GM18861 (cell line): ENCODE measurements around the gene TRAK1.

Source experiments
- ATAC-seq: cut with Tn5 transposase; IDR thresholded peaks from one replicate; pipeline ENCODE4 v1.9.1; 2021; ENCODE audit not compliant: unreplicated experiment

TRAK1 gene

DNA sequence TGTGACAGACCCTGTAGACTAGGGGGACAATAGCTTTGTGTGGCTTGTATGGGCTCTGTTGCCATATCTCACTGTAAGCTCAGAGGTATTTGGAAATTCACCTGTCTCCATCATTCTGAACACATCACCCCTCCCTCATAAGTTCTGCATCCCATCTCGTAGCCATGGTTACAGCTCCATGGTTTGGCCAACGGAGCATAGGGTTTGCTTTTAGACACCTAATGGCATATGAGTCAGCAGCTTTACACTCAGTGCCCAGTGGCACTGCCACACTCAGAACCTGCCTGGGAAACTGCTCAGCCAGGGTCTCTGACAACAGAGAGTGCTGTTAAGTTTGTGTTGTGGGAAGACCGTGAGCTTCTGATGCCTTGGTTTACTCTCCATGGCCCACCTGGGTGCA lies 107.6 kb downstream of the TRAK1 start:
- ATAC-seq = no peak

DNA sequence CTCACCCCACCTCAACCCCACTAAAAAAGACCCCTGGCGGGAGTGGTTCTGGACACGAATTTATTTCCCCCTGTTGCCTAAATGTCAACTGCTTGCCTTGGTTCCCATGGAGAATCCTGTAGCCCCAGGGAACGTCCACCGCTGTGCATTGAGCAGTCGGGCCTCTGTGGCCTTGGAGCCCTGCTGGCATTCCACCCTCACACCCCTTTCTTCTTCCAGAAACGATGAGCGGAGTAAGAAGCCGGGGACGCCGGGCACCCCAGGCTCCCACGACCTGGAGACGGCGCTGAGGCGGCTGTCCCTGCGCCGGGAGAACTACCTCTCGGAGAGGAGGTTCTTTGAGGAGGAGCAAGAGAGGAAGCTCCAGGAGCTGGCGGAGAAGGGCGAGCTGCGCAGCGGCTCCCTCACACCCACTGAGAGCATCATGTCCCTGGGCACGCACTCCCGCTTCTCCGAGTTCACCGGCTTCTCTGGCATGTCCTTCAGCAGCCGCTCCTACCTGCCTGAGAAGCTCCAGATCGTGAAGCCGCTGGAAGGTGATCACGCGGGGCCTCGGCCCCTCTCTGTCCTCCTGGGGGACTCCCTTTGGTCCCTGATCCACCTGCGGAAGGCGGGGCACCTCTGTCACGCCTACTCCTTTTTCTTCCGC lies 111.2 kb downstream of the TRAK1 start:
- ATAC-seq = no peak

DNA sequence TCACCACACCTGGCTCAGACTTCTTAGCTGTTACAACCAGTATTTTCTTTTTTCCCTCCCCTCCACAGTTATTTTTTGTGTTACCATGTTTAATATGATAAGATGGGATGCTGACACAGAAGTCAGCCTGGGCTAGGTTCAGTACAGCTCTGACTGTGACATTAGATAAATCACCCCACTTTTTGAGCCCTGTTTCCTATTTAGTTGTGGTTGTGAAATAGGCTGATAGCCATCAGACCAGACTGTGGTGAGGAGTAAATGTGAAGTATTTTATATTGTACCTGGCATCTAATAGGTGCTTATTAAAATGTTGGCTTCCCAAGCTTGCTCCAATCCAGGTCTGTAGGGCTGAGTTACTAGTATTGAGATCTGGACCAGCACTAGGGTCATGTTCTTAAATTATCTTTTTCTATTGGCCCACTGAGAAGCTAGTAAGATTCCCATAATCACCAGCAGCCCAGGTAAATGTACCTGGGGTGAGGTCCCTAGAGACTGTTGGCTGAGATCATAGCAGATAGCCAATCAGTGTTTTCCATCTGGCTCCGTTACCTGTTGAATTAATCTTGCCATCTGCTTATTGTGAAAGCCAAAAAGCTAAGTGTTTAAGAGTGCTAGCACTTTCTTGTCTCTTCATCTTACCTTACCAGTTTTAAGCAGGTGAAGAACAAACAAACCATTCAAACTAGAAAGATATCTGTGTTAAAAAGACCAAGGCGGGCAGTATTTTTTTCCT lies 113.9 kb downstream of the TRAK1 start:
- ATAC-seq = no peak

DNA sequence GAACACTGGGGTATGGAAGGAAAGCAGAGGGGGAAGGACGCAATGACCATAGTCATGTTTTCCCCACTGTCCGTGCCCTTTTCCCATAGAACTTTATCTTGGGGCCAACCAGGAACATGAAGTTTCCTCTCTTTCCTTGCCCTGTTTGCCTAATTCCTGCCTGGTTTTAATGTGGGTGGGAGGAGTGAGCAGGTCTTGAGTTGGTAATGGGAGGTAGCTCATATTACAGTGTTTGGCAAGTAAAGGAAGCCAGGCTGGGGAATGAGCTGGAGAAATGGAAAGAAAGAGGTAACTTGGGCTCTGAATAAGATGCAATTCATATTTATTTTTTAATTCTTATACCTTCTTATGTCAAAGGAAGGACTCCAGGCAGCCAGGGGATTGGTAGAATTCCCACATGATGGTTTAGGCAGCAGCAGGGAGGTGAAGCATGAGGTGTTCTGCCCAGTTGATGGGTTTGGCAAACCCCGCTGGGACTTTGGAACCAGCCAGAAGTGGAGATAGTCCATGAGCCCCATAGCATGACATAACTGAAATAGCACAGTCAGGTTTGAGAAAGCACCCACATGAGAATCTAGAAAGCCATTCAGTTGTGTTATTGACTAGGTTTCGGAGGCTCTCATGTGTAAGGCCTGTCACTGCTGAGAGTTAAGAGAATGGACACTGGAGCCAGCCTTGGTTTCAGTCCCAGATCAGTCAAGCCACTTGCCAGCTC lies 114.8 kb downstream of the TRAK1 start:
- no peak for ATAC-seq

DNA sequence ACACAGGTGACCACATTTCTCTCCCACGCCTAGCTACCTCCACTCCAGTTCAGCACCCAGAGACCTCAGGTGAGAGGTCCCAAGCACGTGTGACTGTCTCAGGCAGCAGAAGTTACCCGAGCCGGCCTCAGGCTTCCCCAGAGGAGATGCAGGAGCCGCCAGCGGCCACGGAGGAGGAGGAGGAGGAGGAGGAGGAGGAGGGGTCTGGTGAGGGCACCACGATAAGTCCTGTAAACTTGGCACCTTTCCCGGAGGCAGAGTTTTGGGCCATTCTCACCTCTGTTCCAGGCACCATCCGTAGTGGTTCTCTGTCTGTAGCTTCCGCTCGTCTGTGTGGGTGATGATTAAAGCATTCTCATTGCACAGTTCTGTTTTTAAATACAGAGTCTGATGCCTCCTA lies 118.8 kb downstream of the TRAK1 start:
- ATAC-seq = no peak

DNA sequence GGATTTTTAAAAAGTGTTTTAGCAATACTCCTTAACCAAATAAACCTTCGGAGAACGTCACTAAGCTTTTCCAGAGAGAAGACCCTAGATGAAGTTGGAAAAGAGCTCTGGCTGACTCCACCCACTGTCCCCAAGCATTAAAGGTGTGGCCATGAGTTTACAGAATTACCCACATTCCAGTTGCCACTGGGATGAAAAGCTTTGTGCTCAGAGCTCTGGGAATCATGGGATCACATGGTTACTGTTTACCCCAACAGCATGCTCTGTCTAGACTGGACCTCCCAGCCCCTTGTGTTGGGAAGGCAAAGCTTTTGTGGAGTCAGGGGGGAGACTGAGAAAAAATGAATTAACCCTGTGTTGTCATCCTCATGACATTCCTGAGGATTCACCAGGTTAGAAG lies 119.6 kb downstream of the TRAK1 start:
- no peak for ATAC-seq

DNA sequence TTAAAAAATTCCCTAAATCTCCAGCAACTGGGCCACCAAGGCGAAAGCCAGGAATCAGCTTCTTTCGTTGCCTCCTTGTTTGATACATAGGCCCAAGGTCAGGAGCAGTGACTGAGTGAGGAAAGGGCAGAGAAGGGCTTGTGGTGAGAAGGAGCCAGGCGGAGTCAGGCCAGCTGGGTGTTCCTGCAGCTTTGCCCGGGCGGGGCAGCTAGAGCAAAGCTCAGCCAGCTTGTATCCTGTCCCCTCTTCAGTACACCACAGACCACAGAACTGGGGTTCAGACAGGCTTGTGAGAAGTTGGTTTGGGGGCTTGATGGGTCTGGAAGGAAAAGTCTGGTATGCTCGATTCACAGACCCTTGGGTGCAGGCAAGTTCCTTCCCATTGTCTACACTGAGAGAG lies 122.3 kb downstream of the TRAK1 start:
- ATAC-seq = no peak

DNA sequence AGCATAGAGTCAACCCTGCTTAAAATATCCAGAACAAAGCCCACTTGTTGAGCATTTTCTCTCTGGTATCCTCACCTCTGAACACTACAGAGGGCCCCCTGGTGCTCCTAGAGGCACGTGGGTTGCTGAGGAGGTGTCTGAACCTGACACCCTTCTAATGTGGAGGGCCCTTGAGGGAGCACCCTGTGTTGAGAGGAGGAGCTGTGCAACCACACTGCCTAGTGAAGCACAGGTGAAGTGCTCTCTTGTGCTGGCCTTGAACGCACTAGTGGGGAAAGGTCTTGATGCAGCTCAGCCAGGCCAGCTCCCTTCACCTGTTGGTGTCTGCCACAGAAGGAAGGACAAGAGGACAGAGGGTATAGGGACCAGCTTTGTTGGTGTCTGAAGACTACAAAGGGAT lies 122.9 kb downstream of the TRAK1 start:
- peak; percentile 15 for ATAC-seq

DNA sequence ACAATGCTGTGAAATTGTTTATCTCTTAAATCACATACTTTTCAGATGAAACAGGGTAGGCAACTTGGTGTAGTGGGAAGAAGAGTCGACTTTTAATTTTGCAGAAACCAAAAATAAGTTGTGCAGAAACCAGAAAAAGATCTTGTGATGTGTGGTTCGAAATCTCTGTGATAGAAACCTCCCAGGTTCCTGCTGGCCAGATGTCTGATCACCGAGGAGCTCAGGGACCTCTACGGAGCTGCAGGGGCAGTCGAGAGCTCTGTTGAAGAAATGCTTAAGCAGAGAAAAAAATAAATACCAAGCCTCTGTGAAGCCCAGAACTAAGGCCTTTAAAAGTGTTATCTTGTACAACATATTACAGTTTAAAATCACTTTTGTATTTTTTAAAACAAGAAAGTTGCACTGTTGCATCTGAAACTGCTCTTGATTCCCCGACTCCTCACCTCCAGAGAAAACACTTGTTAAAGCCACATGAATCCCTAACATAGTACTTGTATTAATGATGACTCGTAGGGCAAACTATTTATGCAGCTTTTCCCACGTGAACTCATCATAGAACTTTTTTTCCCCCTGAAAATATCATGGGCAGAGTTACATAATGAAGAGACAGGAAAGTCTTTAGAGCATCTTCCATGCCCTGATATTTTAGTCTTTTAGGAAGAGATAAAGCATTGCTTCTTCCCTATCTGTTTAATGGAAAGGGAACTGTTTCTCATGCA lies 123.6 kb downstream of the TRAK1 start:
- ATAC-seq = peak; percentile 52

DNA sequence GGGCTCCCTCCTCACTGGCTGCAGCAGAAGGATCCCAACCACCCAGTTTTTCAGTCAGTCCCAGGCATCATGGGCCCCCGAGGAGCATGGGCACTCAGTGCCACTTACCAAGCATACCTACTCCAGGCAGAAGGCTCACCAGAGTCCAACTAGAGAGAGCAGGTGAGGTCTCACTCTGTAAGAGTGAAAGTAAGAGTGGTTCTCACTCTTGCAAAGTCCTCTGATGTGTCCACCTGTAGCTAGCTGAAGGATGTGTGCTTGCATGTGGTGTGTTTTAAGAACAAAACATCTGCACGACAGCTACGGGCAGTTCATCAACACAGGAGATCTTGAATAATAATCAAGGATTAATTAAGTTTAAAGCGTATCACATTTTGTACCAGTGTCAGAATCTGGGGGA lies 125.1 kb downstream of the TRAK1 start:
- peak; percentile 49 for ATAC-seq

DNA sequence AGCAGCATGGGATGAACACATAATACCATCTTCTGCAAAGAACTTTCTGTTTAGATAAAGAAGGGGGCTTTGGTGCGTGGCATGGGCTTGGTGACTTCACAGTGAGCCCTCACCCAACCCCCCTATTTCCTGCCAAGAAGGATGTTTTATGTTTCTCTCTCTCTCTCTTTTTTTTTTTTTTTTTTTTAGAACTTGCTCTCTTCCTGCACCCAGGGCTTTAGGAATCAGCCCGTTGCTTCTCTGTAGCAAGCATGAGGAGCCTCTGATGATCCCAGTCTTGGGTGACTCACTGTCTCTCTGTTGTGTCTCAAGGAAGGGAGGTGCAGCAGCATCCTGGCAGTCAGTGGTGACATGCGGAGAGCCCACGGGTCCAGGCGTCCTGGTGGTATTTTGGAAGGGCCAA lies 125.8 kb downstream of the TRAK1 start:
- no peak for ATAC-seq

DNA sequence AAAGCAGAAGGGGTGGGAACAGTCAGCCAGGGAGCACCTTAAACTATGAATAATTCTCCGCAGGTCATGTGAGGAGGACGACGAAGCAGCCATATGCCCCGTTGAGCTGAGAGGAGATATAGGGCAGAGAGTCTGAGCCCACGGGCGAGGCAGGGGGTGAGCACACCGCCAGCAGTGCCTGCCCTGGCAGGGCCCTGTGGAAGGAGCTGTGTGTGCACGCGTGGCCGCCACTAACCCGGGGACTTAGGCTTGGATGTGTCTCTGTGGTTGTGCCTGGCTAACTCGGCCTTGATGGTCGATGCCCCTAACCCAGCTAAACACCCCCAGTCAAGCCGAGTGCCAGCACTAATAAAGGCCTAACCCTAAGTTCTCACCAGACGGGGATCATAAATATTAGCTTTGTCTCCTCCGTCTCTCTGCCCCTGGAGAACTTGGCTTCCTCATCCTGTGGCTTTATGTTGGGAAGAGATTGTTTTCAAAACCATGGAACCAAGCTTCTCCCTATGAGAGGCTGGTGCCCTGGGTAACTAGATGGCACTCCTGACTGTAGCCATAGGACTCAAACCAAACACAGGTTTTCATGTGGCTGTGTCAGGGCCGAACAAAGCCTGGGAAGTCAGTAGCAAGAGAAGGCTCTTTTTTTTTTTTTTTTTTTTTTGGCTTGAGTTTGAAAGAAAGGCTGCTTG lies 129.4 kb downstream of the TRAK1 start:
- ATAC-seq = no peak

DNA sequence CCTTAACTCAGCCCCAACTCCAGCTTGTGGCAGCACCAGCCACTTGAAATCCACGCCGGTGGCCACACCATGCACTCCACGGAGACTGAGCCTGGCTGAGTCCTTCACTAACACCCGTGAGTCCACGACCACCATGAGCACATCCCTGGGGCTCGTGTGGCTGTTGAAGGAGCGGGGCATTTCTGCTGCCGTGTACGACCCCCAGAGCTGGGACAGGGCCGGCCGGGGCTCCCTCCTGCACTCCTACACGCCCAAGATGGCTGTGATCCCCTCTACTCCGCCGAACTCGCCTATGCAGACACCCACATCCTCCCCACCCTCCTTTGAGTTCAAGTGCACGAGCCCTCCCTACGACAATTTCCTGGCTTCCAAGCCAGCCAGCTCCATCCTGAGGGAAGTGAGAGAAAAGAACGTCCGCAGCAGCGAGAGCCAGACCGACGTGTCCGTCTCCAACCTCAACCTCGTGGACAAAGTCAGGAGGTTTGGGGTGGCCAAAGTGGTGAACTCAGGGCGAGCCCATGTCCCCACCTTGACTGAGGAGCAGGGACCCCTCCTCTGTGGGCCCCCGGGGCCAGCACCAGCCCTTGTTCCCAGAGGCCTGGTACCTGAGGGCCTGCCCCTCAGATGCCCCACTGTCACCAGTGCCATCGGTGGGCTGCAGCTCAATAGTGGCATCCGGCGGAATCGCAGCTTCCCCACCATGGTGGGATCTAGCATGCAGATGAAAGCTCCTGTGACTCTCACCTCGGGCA lies 132.0 kb downstream of the TRAK1 start:
- no peak for ATAC-seq

DNA sequence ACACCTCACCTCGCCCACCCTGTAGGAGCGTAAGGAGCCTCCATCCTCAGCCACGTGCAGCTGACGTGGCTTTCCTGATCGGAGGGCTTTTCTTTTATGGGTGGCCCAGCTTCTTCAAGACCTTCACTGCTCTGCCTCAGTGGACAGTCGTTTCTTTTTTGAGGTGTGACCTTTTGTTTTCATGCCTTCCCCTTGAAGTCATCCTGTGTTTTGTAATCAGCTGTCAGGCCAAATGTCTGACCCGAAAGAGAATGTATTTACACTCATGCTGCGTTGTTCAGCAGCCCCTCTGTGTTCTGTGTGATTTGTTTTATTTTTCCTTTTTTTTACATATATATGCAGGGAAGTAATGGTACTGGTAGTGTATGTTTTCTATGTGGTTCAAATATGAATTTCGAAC lies 133.0 kb downstream of the TRAK1 start:
- ATAC-seq = no peak

DNA sequence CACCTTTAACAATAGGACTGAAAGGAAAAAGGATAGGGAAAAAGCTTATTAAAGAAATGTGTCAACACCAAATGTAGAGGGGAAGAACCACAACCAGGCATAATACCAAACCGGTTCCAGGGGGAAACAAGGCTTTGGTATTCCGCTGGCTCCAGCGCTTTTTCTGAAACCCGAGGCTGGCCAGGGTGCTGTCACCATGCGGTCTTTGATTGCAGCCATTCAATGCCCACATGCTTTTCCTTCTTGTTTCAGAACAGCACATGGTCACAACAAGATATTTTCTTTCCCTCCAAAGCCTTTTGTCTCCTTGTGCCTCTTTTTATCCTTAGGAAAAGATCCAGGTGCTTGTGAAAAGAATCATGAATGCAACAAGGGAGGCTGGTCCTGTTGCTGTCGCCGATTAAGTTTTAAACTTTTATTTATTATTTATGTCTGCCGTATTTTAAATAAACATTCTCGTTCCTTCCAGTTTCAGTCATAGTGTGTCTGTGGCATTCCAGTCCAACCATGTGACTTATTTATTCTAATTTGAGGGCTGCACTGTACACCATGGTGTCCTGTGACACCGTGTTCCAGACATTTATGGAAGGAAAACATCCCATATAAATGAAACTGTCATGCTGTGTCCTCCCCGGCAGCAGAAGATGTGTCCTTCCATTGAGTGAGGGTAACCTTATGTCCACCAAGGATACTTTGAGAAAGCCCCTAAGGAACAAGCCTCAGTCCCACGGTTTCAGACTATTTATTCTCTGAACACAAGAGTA lies 133.7 kb downstream of the TRAK1 start:
- ATAC-seq = no peak

DNA sequence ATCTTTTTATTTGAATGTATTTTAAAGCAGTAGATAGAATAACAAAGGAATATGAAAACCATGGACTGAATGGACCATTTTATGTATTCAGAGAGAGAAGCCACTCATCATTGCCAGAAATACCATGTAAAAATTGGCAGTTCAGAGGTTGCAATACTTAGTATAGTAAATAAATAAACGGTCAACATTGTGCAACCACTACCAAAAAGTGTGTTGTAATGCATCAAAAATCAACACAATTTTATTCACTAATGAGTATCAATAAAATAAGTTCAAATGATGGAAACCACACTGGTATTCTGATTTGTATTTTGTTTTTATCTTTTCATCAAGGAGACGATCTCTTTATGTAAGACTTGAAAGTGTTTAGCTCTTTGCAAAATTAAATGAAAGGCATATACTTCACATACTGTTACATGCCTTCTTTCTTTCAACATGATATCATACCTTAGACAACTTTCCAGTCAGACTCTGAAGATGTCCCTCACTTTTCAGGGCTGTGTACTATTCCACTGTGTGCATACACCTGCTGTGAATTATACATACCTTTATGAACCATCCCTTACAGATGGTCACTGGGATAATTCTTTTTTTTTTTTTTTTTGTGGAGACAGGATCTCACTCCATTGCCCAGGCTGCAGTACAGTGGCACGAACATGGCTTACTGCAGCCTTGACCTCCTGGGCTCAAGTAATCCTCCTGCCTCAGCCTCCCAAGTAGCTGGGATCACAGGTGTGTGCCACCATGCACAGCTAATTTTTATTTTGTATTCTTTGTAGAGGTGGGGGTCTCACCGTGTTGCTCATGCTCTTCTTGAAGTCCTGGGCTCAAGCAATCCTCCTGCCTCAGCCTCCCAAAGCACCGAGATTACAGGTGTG lies 134.6 kb downstream of the TRAK1 start:
- no peak for ATAC-seq

DNA sequence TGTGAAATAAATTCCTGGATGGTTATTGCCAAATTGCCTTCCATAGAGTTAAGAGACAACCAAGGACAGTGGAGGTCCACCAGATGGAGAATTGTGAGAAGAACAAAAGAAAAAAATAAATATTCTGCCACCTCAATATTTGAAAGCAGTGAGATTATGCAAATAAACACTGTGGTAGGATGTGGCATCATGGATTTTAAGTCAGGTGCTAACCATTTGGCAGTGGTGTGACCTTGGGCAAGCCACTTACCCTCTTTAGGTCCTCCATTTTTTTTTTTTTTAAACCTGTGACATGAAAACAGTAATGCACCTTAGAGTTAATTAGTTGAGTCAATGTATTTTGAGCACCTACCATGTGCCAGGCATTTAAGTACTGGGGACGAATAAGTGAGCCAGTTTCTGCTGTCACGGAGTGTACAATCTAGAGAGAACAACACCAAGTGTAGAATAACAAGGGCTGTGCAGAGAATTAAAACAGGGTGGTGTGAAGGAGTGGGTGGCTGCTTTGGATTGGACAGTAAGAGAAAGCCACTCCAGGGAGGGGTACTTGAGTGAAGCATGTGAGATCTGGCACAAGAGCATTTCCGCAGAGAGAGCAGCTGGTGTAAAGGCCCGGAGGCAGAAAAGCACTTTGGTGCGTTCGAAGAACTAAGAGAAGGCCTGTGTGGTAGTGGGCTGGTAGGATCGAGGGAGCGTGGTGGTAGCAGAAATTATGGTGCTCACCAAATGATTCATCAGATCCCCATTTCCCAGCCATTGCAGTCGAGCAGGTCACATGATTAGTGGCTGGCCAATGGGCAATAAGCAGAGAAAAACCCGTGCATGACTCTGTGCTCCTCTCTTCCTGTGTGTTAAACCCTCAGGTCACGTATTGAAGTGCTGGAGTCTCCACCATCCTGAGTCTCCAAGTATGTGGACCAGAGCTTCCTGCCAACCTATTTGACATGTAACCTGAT lies 135.6 kb downstream of the TRAK1 start:
- no peak for ATAC-seq
